ENCODE measurements around the gene HNRNPH2. TPM values are rescaled to one million over a fixed set of nuclear protein-coding genes. Genes with fewer than 3 reads are reported as not detected.

HNRNPH2 gene
- total and polyA plus RNA-seq, 2 donors = 74.8 to 75.1 TPM

- Histone ChIP-seq H3K36me3 (ENCODE audit: control insufficient read depth in 2 of 2, insufficient read depth in 2 of 2, low read length in 1 of 2) (peaks cover 8 to 9% of the 10 kb centered on the region in 2 donors), H3K9me3 (ENCODE audit: control insufficient read depth in 2 of 2, insufficient read depth in 1 of 2, low read length in 1 of 2) (no peaks in the 10 kb centered on the region), H3K27me3 (ENCODE audit: control insufficient read depth in 2 of 2, insufficient read depth in 1 of 2, low read length in 1 of 2) (no peaks in the 10 kb centered on the region), H3K4me1 (ENCODE audit: control insufficient read depth in 2 of 2, insufficient read depth in 2 of 2, low read length in 2 of 2) (peaks cover 0 to 2% of the 10 kb centered on the region in 2 donors), H3K27ac (ENCODE audit: low read depth in 1 of 2, low read length in 1 of 2) (peak overlapping the region; percentile 69 to 98), H3K4me3 (ENCODE audit: low read length in 2 of 2) (peak overlapping the region; percentile 69 to 82)
- 0% methylated on average over 15 of the region's 15 CpGs for WGBS
- peak in 1 of 9 donors; percentile 33 for DNase-seq (ENCODE audit: low read depth in 6 of 9, low spot score in 9 of 9)
These were observed 765 bp upstream of the HNRNPH2 start for GRCh38 chrX:101407167-101407747.

GRCh38 chrX:101408532-101408841 is 465 bp downstream of the HNRNPH2 start:
- peaks cover 0 to 2% of the 10 kb centered on the region in 2 donors for H3K4me1 ChIP-seq (ENCODE audit: control insufficient read depth in 2 of 2, insufficient read depth in 2 of 2, low read length in 2 of 2)
- under 1% methylated on average over 8 of the region's 8 CpGs for WGBS
- H3K9me3 ChIP-seq (ENCODE audit: control insufficient read depth in 2 of 2, insufficient read depth in 1 of 2, low read length in 1 of 2) = no peaks in the 10 kb centered on the region
- H3K36me3 ChIP-seq (ENCODE audit: control insufficient read depth in 2 of 2, insufficient read depth in 2 of 2, low read length in 1 of 2) = peaks cover 15 to 17% of the 10 kb centered on the region in 2 donors
- H3K4me3 ChIP-seq (ENCODE audit: low read length in 2 of 2) = peak overlapping the region; percentile 69 to 82
- no peak for DNase-seq (ENCODE audit: low read depth in 6 of 9, low spot score in 9 of 9)
- no peaks in the 10 kb centered on the region for H3K27me3 ChIP-seq (ENCODE audit: control insufficient read depth in 2 of 2, insufficient read depth in 1 of 2, low read length in 1 of 2)
- peak overlapping the region; percentile 94 to 98 for H3K27ac ChIP-seq (ENCODE audit: low read depth in 1 of 2, low read length in 1 of 2)

DNA sequence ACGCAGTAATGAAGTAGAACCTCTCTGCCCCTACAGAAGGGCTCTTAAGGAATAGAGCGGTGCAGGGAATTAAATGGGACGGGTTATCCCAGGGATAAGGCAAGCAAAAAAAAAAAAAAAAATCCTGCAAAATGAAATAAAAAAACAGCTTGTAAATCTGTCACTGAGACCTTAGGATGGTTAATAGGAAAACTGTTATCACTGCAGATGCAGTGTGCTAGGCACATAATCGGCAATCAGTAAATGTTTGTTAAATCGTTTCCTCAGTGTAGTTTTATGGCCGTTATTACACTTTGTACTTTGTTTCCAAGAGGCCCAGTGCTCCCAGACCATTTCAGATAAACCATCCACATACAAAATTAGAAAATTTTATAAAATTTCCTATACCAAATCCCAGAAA is 1.0 kb downstream of the HNRNPH2 start:
- Histone ChIP-seq H3K27me3 (ENCODE audit: control insufficient read depth in 2 of 2, insufficient read depth in 1 of 2, low read length in 1 of 2) (no peaks in the 10 kb centered on the region), H3K9me3 (ENCODE audit: control insufficient read depth in 2 of 2, insufficient read depth in 1 of 2, low read length in 1 of 2) (no peaks in the 10 kb centered on the region), H3K36me3 (ENCODE audit: control insufficient read depth in 2 of 2, insufficient read depth in 2 of 2, low read length in 1 of 2) (peaks cover 12 to 13% of the 10 kb centered on the region in 2 donors), H3K4me3 (ENCODE audit: low read length in 2 of 2) (peak overlapping the region; percentile 69 to 82), H3K4me1 (ENCODE audit: control insufficient read depth in 2 of 2, insufficient read depth in 2 of 2, low read length in 2 of 2) (peaks cover 0 to 2% of the 10 kb centered on the region in 2 donors), H3K27ac (ENCODE audit: low read depth in 1 of 2, low read length in 1 of 2) (peak overlapping the region; percentile 79 to 98)
- WGBS = 3% methylated on average over 6 of the region's 6 CpGs
- DNase-seq (ENCODE audit: low read depth in 6 of 9, low spot score in 9 of 9) = no peak

GRCh38 chrX:101410461-101410860 is 2.4 kb downstream of the HNRNPH2 start:
- H3K27ac ChIP-seq (ENCODE audit: low read depth in 1 of 2, low read length in 1 of 2) = no peak overlapping the region
- peaks cover 12 to 13% of the 10 kb centered on the region in 2 donors for H3K36me3 ChIP-seq (ENCODE audit: control insufficient read depth in 2 of 2, insufficient read depth in 2 of 2, low read length in 1 of 2)
- DNase-seq (ENCODE audit: low read depth in 6 of 9, low spot score in 9 of 9) = no peak
- H3K4me3 ChIP-seq (ENCODE audit: low read length in 2 of 2) = no peak overlapping the region
- H3K4me1 ChIP-seq (ENCODE audit: control insufficient read depth in 2 of 2, insufficient read depth in 2 of 2, low read length in 2 of 2) = peaks cover 0 to 2% of the 10 kb centered on the region in 2 donors
- WGBS = 76% methylated on average over 7 of the region's 7 CpGs
- no peaks in the 10 kb centered on the region for H3K27me3 ChIP-seq (ENCODE audit: control insufficient read depth in 2 of 2, insufficient read depth in 1 of 2, low read length in 1 of 2)
- no peaks in the 10 kb centered on the region for H3K9me3 ChIP-seq (ENCODE audit: control insufficient read depth in 2 of 2, insufficient read depth in 1 of 2, low read length in 1 of 2)

GRCh38 chrX:101411984-101412383 is 4.0 kb downstream of the HNRNPH2 start:
- no peak overlapping the region for H3K4me3 ChIP-seq (ENCODE audit: low read length in 2 of 2)
- no peaks in the 10 kb centered on the region for H3K9me3 ChIP-seq (ENCODE audit: control insufficient read depth in 2 of 2, insufficient read depth in 1 of 2, low read length in 1 of 2)
- H3K4me1 ChIP-seq (ENCODE audit: control insufficient read depth in 2 of 2, insufficient read depth in 2 of 2, low read length in 2 of 2) = peaks cover 0 to under 1% of the 10 kb centered on the region in 2 donors
- H3K27ac ChIP-seq (ENCODE audit: low read depth in 1 of 2, low read length in 1 of 2) = no peak overlapping the region
- H3K36me3 ChIP-seq (ENCODE audit: control insufficient read depth in 2 of 2, insufficient read depth in 2 of 2, low read length in 1 of 2) = peaks cover 12 to 13% of the 10 kb centered on the region in 2 donors
- DNase-seq (ENCODE audit: low read depth in 6 of 9, low spot score in 9 of 9) = no peak
- 94% methylated on average over 10 of the region's 10 CpGs for WGBS
- H3K27me3 ChIP-seq (ENCODE audit: control insufficient read depth in 2 of 2, insufficient read depth in 1 of 2, low read length in 1 of 2) = no peaks in the 10 kb centered on the region

DNA sequence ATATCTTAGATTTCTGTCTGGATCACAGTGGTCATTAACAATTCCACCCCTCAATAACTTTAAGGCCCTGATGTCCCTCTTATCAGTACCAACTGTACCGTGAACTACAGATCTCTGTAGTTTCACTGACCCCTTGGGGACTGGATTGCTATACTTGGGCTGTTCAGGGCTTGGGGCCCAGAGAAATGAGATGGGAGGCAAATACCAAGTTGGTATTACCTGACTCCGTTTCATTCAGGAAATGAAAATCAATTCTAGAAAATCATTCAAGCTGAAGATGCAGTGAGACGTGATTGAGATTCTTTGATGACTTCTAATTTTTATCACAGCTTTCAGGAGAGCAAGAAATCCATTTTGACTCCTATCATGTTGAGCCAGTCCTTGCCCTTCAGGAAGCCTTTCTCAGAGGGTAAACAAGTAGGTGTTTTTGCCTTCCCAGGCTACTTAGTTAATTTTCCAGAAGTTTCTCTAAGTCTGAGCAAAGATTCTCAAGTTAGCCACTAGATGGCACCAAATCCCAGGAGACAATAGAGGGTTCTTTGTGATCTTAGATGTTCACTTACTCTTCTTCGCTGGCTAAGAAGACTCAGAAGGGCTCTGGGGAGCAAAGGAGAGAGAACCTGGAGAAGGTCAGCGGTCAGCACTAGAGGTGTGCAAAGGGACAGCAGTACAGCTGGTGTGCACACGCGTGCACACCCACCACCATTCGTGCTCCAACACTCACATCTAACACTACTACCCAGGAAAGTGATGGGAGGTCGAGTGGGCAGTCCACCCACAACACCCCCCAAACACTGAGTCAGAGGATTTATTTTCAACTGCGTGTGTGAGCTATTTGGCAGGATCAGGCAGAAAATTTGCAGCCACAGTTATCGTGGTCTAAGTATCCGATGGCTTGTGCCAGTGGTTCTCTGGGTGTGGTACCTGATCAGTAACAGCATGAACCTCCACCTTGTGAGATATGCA is 7.4 kb downstream of the HNRNPH2 start:
- H3K4me1 ChIP-seq (ENCODE audit: control insufficient read depth in 2 of 2, insufficient read depth in 2 of 2, low read length in 2 of 2) = no peaks in the 10 kb centered on the region
- no peak overlapping the region for H3K4me3 ChIP-seq (ENCODE audit: low read length in 2 of 2)
- peak in 7 of 9 donors; percentile 53 to 88 (median 76) for DNase-seq (ENCODE audit: low read depth in 6 of 9, low spot score in 9 of 9)
- peaks cover 12 to 13% of the 10 kb centered on the region in 2 donors for H3K36me3 ChIP-seq (ENCODE audit: control insufficient read depth in 2 of 2, insufficient read depth in 2 of 2, low read length in 1 of 2)
- 73% methylated on average over 12 of the region's 12 CpGs for WGBS
- peak overlapping the region in 1 of 2 donors; percentile 84 for H3K27ac ChIP-seq (ENCODE audit: low read depth in 1 of 2, low read length in 1 of 2)
- H3K9me3 ChIP-seq (ENCODE audit: control insufficient read depth in 2 of 2, insufficient read depth in 1 of 2, low read length in 1 of 2) = no peaks in the 10 kb centered on the region
- H3K27me3 ChIP-seq (ENCODE audit: control insufficient read depth in 2 of 2, insufficient read depth in 1 of 2, low read length in 1 of 2) = peaks cover 0 to 8% of the 10 kb centered on the region in 2 donors

GRCh38 chrX:101416691-101417090 is 8.7 kb downstream of the HNRNPH2 start:
- DNase-seq (ENCODE audit: low read depth in 6 of 9, low spot score in 9 of 9) = no peak
- H3K36me3 ChIP-seq (ENCODE audit: control insufficient read depth in 2 of 2, insufficient read depth in 2 of 2, low read length in 1 of 2) = peaks cover 12 to 13% of the 10 kb centered on the region in 2 donors
- no peak overlapping the region for H3K4me3 ChIP-seq (ENCODE audit: low read length in 2 of 2)
- over 99% methylated on average over 7 of the region's 7 CpGs for WGBS
- no peaks in the 10 kb centered on the region for H3K9me3 ChIP-seq (ENCODE audit: control insufficient read depth in 2 of 2, insufficient read depth in 1 of 2, low read length in 1 of 2)
- no peaks in the 10 kb centered on the region for H3K4me1 ChIP-seq (ENCODE audit: control insufficient read depth in 2 of 2, insufficient read depth in 2 of 2, low read length in 2 of 2)
- peaks cover 0 to 8% of the 10 kb centered on the region in 2 donors for H3K27me3 ChIP-seq (ENCODE audit: control insufficient read depth in 2 of 2, insufficient read depth in 1 of 2, low read length in 1 of 2)
- H3K27ac ChIP-seq (ENCODE audit: low read depth in 1 of 2, low read length in 1 of 2) = no peak overlapping the region

DNA sequence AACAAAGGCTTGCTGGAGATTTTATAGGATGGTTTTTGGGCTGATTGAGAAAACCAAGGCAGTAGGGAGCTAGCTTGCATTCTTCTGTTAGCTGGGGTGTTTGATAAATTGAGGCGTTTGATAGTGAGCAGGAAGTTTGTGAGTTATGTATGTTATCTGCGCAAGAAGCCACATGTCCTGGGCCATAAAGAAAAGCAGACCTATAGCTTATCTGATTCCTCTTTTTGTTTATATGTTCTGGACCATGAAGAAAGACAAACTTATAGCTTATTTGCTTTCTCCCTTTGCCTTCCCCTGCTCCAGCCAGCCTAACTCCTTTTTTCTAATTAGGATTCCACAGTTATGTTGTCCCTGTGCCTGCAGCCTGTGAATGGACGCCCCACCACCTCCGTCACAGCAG is 9.2 kb downstream of the HNRNPH2 start:
- DNase-seq (ENCODE audit: low read depth in 6 of 9, low spot score in 9 of 9) = no peak
- no peaks in the 10 kb centered on the region for H3K9me3 ChIP-seq (ENCODE audit: control insufficient read depth in 2 of 2, insufficient read depth in 1 of 2, low read length in 1 of 2)
- peaks cover 8 to 9% of the 10 kb centered on the region in 2 donors for H3K36me3 ChIP-seq (ENCODE audit: control insufficient read depth in 2 of 2, insufficient read depth in 2 of 2, low read length in 1 of 2)
- no peak overlapping the region for H3K27ac ChIP-seq (ENCODE audit: low read depth in 1 of 2, low read length in 1 of 2)
- H3K4me1 ChIP-seq (ENCODE audit: control insufficient read depth in 2 of 2, insufficient read depth in 2 of 2, low read length in 2 of 2) = no peaks in the 10 kb centered on the region
- no peak overlapping the region for H3K4me3 ChIP-seq (ENCODE audit: low read length in 2 of 2)
- H3K27me3 ChIP-seq (ENCODE audit: control insufficient read depth in 2 of 2, insufficient read depth in 1 of 2, low read length in 1 of 2) = peaks cover 0 to 8% of the 10 kb centered on the region in 2 donors
- WGBS = 95% methylated on average over 4 of the region's 4 CpGs

All from thymus (tissue), 11 donors.